ENCODE results near the gene GTF3C5. TPM values are rescaled to one million over a fixed set of nuclear protein-coding genes. Genes with fewer than 3 reads are reported as not detected.

GTF3C5 gene
- total RNA-seq, 1 donor from 2014 or later = 29.7 TPM

- peaks cover 1% of the 10 kb centered on the region for H3K36me3 ChIP-seq (ENCODE audit: control insufficient read depth, insufficient read depth, low read length)
- H3K27me3 ChIP-seq (ENCODE audit: control insufficient read depth, insufficient read depth, low read length) = no peaks in the 10 kb centered on the region
- DNase-seq (ENCODE audit: low read depth) (no peak), FAIRE-seq (no peak)
- H3K4me3 ChIP-seq (ENCODE audit: low read depth, low read length) = no peak overlapping the region
- TF ChIP-seq CTCF (IDR thresholded peaks at IDR 0.05; ENCODE audit: insufficient read depth, low read length, severe bottlenecking) = no peak
These were observed 2.6 kb upstream of the GTF3C5 start for GRCh38 chr9:133028221-133028620.

GRCh38 chr9:133029994-133030316, 842 bp upstream of the GTF3C5 start:
- Histone ChIP-seq H3K36me3 (ENCODE audit: control insufficient read depth, insufficient read depth, low read length) (peaks cover 1% of the 10 kb centered on the region), H3K4me3 (ENCODE audit: low read depth, low read length) (peak overlapping the region; percentile 88), H3K27me3 (ENCODE audit: control insufficient read depth, insufficient read depth, low read length) (no peaks in the 10 kb centered on the region)
- no peak for TF ChIP-seq CTCF (IDR thresholded peaks at IDR 0.05; ENCODE audit: insufficient read depth, low read length, severe bottlenecking)
- FAIRE-seq (no peak), DNase-seq (ENCODE audit: low read depth) (no peak)

- FAIRE-seq = no peak
- Histone ChIP-seq H3K4me3 (ENCODE audit: low read depth, low read length) (peak overlapping the region; percentile 88), H3K36me3 (ENCODE audit: control insufficient read depth, insufficient read depth, low read length) (peaks cover 1% of the 10 kb centered on the region), H3K27me3 (ENCODE audit: control insufficient read depth, insufficient read depth, low read length) (no peaks in the 10 kb centered on the region)
- peak; percentile 4 for DNase-seq (ENCODE audit: low read depth)
- no peak for TF ChIP-seq CTCF (IDR thresholded peaks at IDR 0.05; ENCODE audit: insufficient read depth, low read length, severe bottlenecking)
These were observed 279 bp downstream of the GTF3C5 start for GRCh38 chr9:133031130-133031422.

GRCh38 chr9:133031496-133031911, 707 bp downstream of the GTF3C5 start:
- FAIRE-seq (no peak), DNase-seq (ENCODE audit: low read depth) (peak; percentile 13)
- H3K36me3 ChIP-seq (ENCODE audit: control insufficient read depth, insufficient read depth, low read length) = peaks cover 1% of the 10 kb centered on the region
- no peak for TF ChIP-seq CTCF (IDR thresholded peaks at IDR 0.05; ENCODE audit: insufficient read depth, low read length, severe bottlenecking)
- peak overlapping the region; percentile 88 for H3K4me3 ChIP-seq (ENCODE audit: low read depth, low read length)
- H3K27me3 ChIP-seq (ENCODE audit: control insufficient read depth, insufficient read depth, low read length) = no peaks in the 10 kb centered on the region

GRCh38 chr9:133032171-133032570, 1.4 kb downstream of the GTF3C5 start:
- Histone ChIP-seq H3K27me3 (ENCODE audit: control insufficient read depth, insufficient read depth, low read length) (no peaks in the 10 kb centered on the region), H3K4me3 (ENCODE audit: low read depth, low read length) (no peak overlapping the region), H3K36me3 (ENCODE audit: control insufficient read depth, insufficient read depth, low read length) (peaks cover 3% of the 10 kb centered on the region)
- no peak for DNase-seq (ENCODE audit: low read depth)
- FAIRE-seq = no peak
- no peak for TF ChIP-seq CTCF (IDR thresholded peaks at IDR 0.05; ENCODE audit: insufficient read depth, low read length, severe bottlenecking)

- H3K27me3 ChIP-seq (ENCODE audit: control insufficient read depth, insufficient read depth, low read length) = no peaks in the 10 kb centered on the region
- peaks cover 3% of the 10 kb centered on the region for H3K36me3 ChIP-seq (ENCODE audit: control insufficient read depth, insufficient read depth, low read length)
- FAIRE-seq = no peak
- no peak overlapping the region for H3K4me3 ChIP-seq (ENCODE audit: low read depth, low read length)
- peak; percentile 44 for DNase-seq (ENCODE audit: low read depth)
- no peak for TF ChIP-seq CTCF (IDR thresholded peaks at IDR 0.05; ENCODE audit: insufficient read depth, low read length, severe bottlenecking)
These were observed 4.9 kb downstream of the GTF3C5 start for GRCh38 chr9:133035669-133036068.
